GM19351 (cell line): Measurements from ENCODE around the gene MS4A3.
"Not testable (repeated sequence)": the region's sequence is repeated elsewhere in the genome, so short reads cannot be mapped to it uniquely, and the experiment has no call there.

ENCODE experiments used
- ATAC-seq: cut with Tn5 transposase; IDR thresholded peaks from one replicate; pipeline ENCODE4 v1.9.1; 2021; ENCODE audit warnings: mild to moderate bottlenecking, moderate library complexity; ENCODE audit not compliant: unreplicated experiment

The MS4A3 gene

DNA sequence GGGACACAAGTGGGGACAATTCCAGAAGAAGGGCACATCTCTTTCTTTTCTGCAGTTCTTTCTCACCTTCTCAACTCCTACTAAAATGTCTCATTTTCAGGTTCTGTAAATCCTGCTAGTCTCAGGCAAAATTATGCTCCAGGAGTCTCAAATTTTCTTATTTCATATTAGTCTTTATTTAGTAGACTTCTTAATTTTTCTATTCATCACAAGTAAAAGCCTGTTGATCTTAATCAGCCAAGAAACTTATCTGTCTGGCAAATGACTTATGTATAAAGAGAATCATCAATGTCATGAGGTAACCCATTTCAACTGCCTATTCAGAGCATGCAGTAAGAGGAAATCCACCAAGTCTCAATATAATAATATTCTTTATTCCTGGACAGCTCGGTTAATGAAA, 31.9 kb downstream of the MS4A3 start, which contains the start of gene MS4A2:
MS4A2 (plus strand) TSS at position 301 of the 400 bp plus-strand sequence. CDS start 102 bp downstream, outside the sequence.
- ATAC-seq = no peak

DNA sequence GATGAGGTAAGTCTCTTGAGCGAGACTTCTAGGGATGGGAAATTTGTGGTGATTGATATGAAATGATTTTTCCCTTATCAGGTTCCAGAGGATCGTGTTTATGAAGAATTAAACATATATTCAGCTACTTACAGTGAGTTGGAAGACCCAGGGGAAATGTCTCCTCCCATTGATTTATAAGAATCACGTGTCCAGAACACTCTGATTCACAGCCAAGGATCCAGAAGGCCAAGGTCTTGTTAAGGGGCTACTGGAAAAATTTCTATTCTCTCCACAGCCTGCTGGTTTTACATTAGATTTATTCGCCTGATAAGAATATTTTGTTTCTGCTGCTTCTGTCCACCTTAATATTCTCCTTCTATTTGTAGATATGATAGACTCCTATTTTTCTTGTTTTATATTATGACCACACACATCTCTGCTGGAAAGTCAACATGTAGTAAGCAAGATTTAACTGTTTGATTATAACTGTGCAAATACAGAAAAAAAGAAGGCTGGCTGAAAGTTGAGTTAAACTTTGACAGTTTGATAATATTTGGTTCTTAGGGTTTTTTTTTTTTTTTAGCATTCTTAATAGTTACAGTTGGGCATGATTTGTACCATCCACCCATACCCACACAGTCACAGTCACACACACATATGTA, 39.1 kb downstream of the MS4A3 start:
- ATAC-seq = no peak

DNA sequence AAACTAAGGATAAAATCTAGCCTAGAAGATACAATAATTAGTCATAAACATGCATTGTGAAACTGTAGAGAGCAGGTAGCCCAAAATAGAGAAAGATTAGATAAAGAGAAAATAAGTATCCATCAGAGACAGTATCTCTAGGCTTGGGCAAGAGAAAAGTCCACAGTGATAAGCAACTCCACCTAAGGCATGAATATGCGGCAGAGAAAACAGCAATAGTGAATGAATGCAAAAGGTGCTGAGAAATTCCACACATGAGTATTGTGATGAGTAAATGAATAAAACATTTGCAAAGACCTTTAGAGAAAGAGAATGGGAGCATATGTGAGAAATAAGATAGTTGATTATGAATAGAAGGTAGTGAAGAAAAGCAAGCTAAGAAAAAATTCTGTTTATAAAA, 40.7 kb downstream of the MS4A3 start:
- no peak for ATAC-seq

DNA sequence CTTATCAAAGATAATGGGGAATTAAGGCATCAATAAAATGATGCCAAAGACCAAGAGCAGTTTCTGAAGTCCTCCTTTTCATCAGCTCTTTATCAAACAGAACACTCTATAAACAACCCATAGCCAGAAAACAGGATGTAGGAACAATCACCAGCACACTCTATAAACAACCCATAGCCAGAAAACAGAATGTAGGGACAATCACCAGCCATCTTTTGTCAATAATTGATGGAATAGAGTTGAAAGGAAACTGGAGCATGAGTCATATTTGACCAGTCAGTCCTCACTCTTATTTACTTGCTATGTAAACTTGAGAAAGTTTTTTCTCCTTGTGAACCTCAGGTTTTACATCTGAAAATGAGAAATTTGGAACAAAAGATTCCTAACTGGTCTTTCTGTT, 42.0 kb downstream of the MS4A3 start:
- ATAC-seq = no peak

DNA sequence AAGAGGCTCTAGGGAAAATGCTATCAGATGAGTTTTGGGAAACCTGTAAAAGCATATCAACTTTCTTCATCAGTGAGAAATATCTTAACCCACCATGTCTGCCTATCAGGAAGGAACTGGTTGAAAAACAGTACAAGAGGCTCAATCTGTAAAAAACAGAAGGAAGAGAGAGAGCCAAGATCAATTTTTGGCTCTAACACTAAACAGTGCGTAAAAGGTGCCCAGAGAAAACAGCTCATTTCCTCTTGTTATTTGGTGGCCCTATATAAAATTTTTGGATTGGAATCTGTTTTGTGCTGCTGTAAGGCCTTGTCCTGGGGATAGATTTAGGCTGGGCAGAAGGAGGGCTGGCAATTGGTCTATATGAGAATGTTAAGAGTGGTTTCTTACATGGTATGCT, 44.1 kb downstream of the MS4A3 start:
- ATAC-seq = no peak

DNA sequence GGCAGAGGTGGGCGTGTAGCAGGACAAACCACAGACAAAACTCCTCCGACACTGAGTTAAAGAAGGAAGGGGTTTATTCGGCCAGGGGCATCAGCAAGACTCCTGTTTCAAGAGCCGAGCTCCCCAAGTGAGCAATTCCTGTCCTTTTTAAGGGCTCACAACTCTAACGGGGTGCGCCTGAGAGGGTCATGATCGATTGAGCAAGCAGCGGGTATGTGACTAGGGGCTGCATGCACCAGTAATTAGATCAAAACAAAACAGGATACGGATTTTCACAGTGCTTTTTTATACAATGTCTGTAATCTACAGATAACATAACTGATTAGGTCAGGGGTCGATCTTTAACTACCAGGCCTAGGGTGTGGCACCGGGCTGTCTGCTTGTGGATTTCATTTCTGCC, 44.9 kb downstream of the MS4A3 start:
- not testable (repeated sequence) for ATAC-seq

DNA sequence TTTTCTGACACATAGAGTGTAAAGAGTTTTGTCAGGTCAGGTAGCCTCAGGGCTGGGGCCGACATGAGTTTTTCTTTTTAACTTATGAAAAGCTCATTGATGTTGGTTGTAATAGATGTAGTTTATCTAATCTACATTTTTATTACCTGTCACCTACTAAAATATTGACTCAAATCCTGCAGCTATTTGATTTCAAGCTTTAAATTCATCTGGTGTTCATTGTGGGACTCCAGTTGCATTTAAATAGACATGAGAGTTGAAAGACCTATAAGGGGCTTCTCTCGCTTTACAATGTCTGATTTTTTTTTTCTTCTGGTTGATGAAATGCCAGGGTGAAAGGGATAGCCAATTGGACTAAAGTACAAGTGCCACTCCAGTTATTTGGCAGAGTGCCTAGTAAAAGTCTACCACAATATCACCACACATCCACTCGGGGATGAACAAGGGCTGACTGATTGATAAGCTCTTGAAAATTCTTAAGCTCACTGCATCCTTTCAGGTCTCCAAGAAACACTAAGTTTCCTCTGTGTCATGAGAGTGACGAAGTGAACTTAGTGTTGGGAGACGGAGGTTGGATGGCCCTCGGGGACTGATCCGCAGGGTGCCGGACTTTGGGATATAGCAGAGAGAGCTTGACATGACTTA, 48.1 kb downstream of the MS4A3 start:
- ATAC-seq = not testable (repeated sequence)

DNA sequence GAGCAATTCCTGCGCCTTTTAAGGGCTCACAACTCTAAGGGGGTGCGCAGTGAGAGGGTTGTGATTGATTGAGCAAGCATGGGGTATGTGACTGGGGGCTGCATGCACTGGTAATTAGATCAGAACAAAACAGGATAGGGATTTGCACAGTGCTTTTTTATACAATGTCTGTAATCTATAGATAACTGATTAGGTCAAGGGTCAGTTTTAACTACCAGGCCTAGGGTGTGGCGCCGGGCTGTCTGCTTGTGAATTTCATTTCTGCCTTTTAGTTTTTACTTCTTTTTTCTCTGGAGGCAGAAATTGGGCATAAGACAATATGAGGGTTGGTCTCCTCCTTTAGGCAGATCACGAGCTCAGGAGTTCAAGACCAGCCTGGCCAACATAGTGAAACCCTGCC, 52.2 kb downstream of the MS4A3 start:
- not testable (repeated sequence) for ATAC-seq

DNA sequence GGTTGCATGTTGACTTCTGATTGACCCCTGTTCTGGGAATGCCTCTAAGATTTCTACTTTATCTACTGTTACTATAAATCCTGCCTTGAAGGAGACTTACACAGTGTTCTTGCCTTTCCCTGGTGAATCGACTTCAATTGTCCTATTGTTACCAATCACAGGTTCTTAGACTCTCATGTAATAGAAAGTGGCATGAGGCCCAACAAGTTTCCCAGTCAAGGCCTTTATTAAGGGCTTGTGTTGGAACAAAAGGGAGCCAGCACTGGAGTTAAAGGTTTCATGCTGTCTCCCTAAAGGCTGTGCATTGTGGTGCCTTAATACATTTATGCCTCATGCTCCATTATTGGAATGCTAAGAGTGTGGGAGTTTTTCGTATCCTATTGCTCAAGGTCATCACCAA, 55.3 kb downstream of the MS4A3 start:
- no peak for ATAC-seq

DNA sequence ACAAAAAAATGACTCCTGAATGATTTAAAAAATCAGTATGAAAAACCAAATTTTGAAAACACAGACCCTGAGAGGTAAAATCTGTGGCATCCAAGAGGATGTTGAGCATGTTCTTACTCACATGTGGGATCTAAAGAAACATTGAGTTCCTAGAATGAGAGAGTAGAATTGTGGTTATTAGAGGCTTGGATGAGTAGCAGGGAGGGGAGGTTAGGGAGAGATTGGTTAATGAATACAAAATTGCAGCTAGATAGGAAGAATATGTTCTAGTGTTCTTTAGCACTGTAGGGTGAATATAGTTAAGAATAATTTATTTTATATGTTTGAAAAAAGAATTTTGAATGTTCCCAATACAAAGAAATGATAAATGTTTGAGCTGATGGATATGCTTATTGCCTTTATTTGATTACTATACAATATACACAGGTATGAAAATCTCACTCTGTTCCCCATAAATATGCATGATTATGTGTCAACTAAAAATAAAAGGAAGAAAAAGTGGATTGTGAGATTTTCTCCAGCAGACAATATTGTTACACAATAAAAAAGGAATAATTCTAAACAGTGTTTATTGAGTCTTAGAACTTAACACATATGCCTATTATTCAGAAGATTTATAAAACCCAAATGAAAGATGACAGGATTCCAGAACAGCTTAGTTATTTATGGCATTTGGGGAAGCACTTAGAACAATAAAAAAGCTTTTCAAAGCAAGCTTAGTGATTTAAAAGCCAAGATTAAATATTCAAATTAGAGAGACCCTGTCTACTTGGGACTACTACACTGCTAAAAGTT, 60.7 kb downstream of the MS4A3 start:
- ATAC-seq = no peak

DNA sequence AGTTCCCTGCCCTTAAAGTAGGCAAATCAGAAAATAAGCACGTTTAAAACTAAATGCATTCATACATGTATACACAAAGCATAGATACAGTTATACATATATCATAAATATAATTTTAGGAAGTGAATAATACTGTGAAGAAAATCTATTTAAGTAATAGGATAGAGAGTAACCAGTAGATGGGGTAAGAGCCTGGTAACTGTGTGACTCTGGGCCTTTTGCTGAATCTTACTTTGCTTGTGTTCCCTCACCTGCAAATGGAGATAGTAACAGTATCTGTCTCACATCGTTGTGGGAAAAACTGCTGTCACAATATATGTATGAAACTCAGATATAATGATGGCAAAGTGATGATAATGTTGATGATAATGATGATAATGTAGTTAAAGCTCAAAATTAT, 61.9 kb downstream of the MS4A3 start:
- ATAC-seq = no peak

DNA sequence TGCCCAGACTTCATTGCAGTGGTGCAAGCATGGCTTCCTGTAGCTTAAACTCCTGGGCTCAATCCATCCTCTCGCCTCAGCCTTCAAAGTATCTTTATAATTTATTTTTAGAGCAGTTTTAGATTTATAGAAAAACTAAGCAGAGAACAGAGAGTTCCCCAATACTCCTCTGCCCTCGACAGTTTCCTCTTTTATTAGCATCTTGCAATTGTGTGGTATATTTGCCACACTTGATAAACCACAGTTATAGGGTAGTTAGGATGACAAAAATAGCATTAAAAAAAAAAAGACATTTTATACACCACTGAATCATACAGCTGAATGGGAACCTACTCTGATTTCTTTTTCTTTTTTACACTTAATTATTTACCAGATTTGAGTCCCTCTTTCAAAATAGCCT, 63.2 kb downstream of the MS4A3 start:
- ATAC-seq = no peak
